ENCODE data around the gene SCLY. TPM values are rescaled to one million over a fixed set of nuclear protein-coding genes. Genes with fewer than 3 reads are reported as not detected.

SCLY gene
- total RNA-seq, 1 experiment from 2014 or later: 69.9 TPM

DNA sequence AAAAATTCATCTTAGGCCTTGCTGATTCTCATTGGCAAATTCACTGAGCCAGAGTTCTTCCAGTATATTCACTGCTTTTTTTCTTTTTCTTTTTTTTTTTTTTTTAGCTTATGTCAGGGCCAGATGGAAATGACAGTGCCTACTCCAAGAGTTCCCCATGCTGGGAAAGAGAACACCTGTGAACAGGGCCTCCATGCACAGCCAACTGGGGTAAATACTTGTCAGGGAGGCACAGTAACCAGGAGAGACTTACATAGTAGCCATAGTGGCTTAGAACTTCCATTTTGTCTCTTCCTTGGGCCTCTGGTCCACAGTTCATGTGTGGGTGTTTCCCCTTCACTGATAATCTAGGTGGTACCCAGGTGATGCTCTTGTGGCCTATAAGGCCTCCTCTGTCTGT, 15.2 kb upstream of the SCLY start:
- CTCF ChIA-PET: no interaction called here
- no TSS peak for BruUV-seq (replicated peaks)
- intact Hi-C loops (cut with micrococcal nuclease; ENCODE audit: unreplicated experiment): no loop called here
- no peaks in the 10 kb centered on the region for H3K9me3 ChIP-seq (ENCODE audit: low read depth, low read length, poor library complexity, severe bottlenecking)
- no peak for DNase-seq (ENCODE audit: low spot score)
- H3K4me1 ChIP-seq (ENCODE audit: insufficient read depth, low read length, poor library complexity, severe bottlenecking): no peaks in the 10 kb centered on the region
- no peaks in the 10 kb centered on the region for H3K27me3 ChIP-seq (replicated peaks; ENCODE audit: insufficient read depth, low read depth, low read length, poor library complexity)
- TF ChIP-seq, protein P1, sequence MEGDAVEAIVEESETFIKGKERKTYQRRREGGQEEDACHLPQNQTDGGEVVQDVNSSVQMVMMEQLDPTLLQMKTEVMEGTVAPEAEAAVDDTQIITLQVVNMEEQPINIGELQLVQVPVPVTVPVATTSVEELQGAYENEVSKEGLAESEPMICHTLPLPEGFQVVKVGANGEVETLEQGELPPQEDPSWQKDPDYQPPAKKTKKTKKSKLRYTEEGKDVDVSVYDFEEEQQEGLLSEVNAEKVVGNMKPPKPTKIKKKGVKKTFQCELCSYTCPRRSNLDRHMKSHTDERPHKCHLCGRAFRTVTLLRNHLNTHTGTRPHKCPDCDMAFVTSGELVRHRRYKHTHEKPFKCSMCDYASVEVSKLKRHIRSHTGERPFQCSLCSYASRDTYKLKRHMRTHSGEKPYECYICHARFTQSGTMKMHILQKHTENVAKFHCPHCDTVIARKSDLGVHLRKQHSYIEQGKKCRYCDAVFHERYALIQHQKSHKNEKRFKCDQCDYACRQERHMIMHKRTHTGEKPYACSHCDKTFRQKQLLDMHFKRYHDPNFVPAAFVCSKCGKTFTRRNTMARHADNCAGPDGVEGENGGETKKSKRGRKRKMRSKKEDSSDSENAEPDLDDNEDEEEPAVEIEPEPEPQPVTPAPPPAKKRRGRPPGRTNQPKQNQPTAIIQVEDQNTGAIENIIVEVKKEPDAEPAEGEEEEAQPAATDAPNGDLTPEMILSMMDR (conservative IDR thresholded peaks at IDR 0.05; ENCODE audit: low read depth, low read length): no peak
- no peak for TF ChIP-seq EZH2 (IDR thresholded peaks at IDR 0.05; ENCODE audit: borderline replicate concordance, low read depth, low read length, poor library complexity, severe bottlenecking)
- peaks cover 3% of the 10 kb centered on the region for H3K36me3 ChIP-seq (ENCODE audit: insufficient read depth, low read length, poor library complexity, severe bottlenecking)
- POLR2A ChIA-PET (ENCODE audit: low non-redundant PET): no interaction called here
- no peak overlapping the region for H3K27ac ChIP-seq (ENCODE audit: low read depth, low read length, poor library complexity, severe bottlenecking)
- no peak overlapping the region for H3K4me3 ChIP-seq (ENCODE audit: low read depth, low read length, poor library complexity, severe bottlenecking)

DNA sequence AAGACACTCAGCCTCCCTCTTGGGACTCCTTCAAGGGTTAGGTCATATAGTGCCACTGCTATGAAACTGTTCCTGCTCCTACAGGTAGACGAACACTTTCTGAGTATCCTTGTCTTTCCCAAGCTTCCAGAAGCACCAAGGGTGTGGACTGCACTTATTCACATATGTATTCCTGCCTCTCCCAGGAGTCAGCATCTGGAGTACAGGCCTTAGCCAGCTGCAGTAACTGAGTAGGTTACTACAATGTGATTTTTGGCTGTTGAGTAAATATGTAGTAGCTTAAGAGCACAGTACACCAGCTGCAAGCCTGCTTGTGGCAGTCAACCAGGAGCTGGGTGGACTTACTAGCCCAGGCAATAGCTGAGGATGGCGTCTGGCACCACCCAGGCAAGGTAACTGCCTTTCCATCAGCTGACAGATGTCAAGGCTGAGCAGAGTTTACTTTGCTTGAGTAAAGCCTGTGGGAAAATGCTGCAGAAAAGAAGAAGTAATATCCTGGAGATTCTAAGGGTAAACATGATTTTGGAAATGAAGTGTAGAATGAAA, 14.0 kb upstream of the SCLY start:
- intact Hi-C loops (cut with micrococcal nuclease; ENCODE audit: unreplicated experiment): no loop called here
- TF ChIP-seq EZH2 (IDR thresholded peaks at IDR 0.05; ENCODE audit: borderline replicate concordance, low read depth, low read length, poor library complexity, severe bottlenecking): no peak
- TF ChIP-seq, protein P1 (conservative IDR thresholded peaks at IDR 0.05; ENCODE audit: low read depth, low read length): no peak
- ChIA-PET POLR2A (ENCODE audit: low non-redundant PET) (no interaction called here), CTCF (no interaction called here)
- Histone ChIP-seq H3K27me3 (replicated peaks; ENCODE audit: insufficient read depth, low read depth, low read length, poor library complexity) (no peaks in the 10 kb centered on the region), H3K4me1 (ENCODE audit: insufficient read depth, low read length, poor library complexity, severe bottlenecking) (no peaks in the 10 kb centered on the region), H3K27ac (ENCODE audit: low read depth, low read length, poor library complexity, severe bottlenecking) (no peak overlapping the region), H3K4me3 (ENCODE audit: low read depth, low read length, poor library complexity, severe bottlenecking) (no peak overlapping the region), H3K36me3 (ENCODE audit: insufficient read depth, low read length, poor library complexity, severe bottlenecking) (no peaks in the 10 kb centered on the region), H3K9me3 (ENCODE audit: low read depth, low read length, poor library complexity, severe bottlenecking) (no peaks in the 10 kb centered on the region)
- no TSS peak for BruUV-seq (replicated peaks)
- no peak for DNase-seq (ENCODE audit: low spot score)

DNA sequence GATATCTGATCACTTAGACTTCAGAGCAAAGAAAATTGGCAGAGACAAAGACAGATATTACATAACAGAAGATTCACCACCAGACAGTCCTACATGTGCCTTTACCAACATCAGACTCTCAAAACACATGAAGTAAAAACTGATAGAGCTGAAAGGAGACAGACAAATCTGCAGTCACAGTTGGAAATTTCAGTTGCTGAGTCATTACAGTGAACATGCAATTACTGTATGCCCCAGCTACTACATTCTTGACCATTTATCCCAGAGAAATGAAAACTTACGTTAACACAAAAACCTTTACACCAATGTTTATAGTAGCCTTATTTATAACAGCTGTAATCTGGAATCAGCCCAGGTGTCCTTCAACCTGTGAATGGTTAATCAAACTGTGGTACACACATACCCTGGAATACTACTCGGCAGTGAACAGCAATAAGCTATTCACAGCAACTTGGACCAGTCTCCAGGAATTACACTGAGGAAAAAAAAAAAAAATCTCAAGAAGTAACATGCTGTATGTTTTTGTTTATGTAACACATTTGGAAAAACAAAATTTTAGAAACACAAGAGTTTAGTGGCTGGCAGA, 7.5 kb upstream of the SCLY start:
- Histone ChIP-seq H3K4me1 (ENCODE audit: insufficient read depth, low read length, poor library complexity, severe bottlenecking) (no peaks in the 10 kb centered on the region), H3K4me3 (ENCODE audit: low read depth, low read length, poor library complexity, severe bottlenecking) (no peak overlapping the region), H3K27ac (ENCODE audit: low read depth, low read length, poor library complexity, severe bottlenecking) (no peak overlapping the region), H3K36me3 (ENCODE audit: insufficient read depth, low read length, poor library complexity, severe bottlenecking) (no peaks in the 10 kb centered on the region), H3K9me3 (ENCODE audit: low read depth, low read length, poor library complexity, severe bottlenecking) (no peaks in the 10 kb centered on the region), H3K27me3 (replicated peaks; ENCODE audit: insufficient read depth, low read depth, low read length, poor library complexity) (no peaks in the 10 kb centered on the region)
- DNase-seq (ENCODE audit: low spot score): no peak
- ChIA-PET CTCF (no interaction called here), POLR2A (ENCODE audit: low non-redundant PET) (no interaction called here)
- BruUV-seq (replicated peaks): no TSS peak
- intact Hi-C loops (cut with micrococcal nuclease; ENCODE audit: unreplicated experiment): no loop called here
- no peak for TF ChIP-seq EZH2 (IDR thresholded peaks at IDR 0.05; ENCODE audit: borderline replicate concordance, low read depth, low read length, poor library complexity, severe bottlenecking)
- TF ChIP-seq, protein P1 (conservative IDR thresholded peaks at IDR 0.05; ENCODE audit: low read depth, low read length): no peak
